ENCODE measurements around the gene CMIP. TPM values are rescaled to one million over a fixed set of nuclear protein-coding genes. Genes with fewer than 3 reads are reported as not detected.

CMIP gene
- total RNA-seq, 1 donor from 2014 or later = 27.7 TPM

- no peak overlapping the region for H3K4me3 ChIP-seq (ENCODE audit: low read depth, low read length)
- no peak for TF ChIP-seq CTCF (IDR thresholded peaks at IDR 0.05; ENCODE audit: insufficient read depth, low read length, poor library complexity, severe bottlenecking)
- H3K36me3 ChIP-seq (ENCODE audit: control insufficient read depth, insufficient read depth, low read length) = no peaks in the 10 kb centered on the region
- no peaks in the 10 kb centered on the region for H3K27me3 ChIP-seq (ENCODE audit: control insufficient read depth, insufficient read depth, low read length)
- no peak for DNase-seq (ENCODE audit: low read depth)
Measured at GRCh38 chr16:81435567-81435966, 9.0 kb upstream of the CMIP start.

- no peak for DNase-seq (ENCODE audit: low read depth)
- Histone ChIP-seq H3K27me3 (ENCODE audit: control insufficient read depth, insufficient read depth, low read length) (peaks cover 3% of the 10 kb centered on the region), H3K36me3 (ENCODE audit: control insufficient read depth, insufficient read depth, low read length) (no peaks in the 10 kb centered on the region), H3K4me3 (ENCODE audit: low read depth, low read length) (no peak overlapping the region)
- no peak for TF ChIP-seq CTCF (IDR thresholded peaks at IDR 0.05; ENCODE audit: insufficient read depth, low read length, poor library complexity, severe bottlenecking)
Measured at GRCh38 chr16:81436386-81436785, 8.2 kb upstream of the CMIP start.

GRCh38 chr16:81437865-81438264, 6.7 kb upstream of the CMIP start:
- Histone ChIP-seq H3K4me3 (ENCODE audit: low read depth, low read length) (no peak overlapping the region), H3K27me3 (ENCODE audit: control insufficient read depth, insufficient read depth, low read length) (peaks cover 6% of the 10 kb centered on the region), H3K36me3 (ENCODE audit: control insufficient read depth, insufficient read depth, low read length) (no peaks in the 10 kb centered on the region)
- no peak for DNase-seq (ENCODE audit: low read depth)
- no peak for TF ChIP-seq CTCF (IDR thresholded peaks at IDR 0.05; ENCODE audit: insufficient read depth, low read length, poor library complexity, severe bottlenecking)

- no peak overlapping the region for H3K4me3 ChIP-seq (ENCODE audit: low read depth, low read length)
- DNase-seq (ENCODE audit: low read depth) = no peak
- no peak for TF ChIP-seq CTCF (IDR thresholded peaks at IDR 0.05; ENCODE audit: insufficient read depth, low read length, poor library complexity, severe bottlenecking)
- H3K27me3 ChIP-seq (ENCODE audit: control insufficient read depth, insufficient read depth, low read length) = peaks cover 9% of the 10 kb centered on the region
- no peaks in the 10 kb centered on the region for H3K36me3 ChIP-seq (ENCODE audit: control insufficient read depth, insufficient read depth, low read length)
Measured at GRCh38 chr16:81440888-81441761, 3.5 kb upstream of the CMIP start.

- no peaks in the 10 kb centered on the region for H3K36me3 ChIP-seq (ENCODE audit: control insufficient read depth, insufficient read depth, low read length)
- no peak overlapping the region for H3K4me3 ChIP-seq (ENCODE audit: low read depth, low read length)
- DNase-seq (ENCODE audit: low read depth) = no peak
- TF ChIP-seq CTCF (IDR thresholded peaks at IDR 0.05; ENCODE audit: insufficient read depth, low read length, poor library complexity, severe bottlenecking) = no peak
- H3K27me3 ChIP-seq (ENCODE audit: control insufficient read depth, insufficient read depth, low read length) = peaks cover 9% of the 10 kb centered on the region
Measured at GRCh38 chr16:81442220-81442915, 2.2 kb upstream of the CMIP start.
